IMR-90 (cell line): Measurements from ENCODE around the gene ACOX3. TPM values are rescaled to one million over a fixed set of nuclear protein-coding genes. Genes with fewer than 3 reads are reported as not detected.

Experiments used
- ATAC-seq: fragments of 200-7000 bp; cut with Tn5 transposase; 2 replicates; pipeline ENCODE4 v1.9.1; 2020; ENCODE audit warnings: low read depth, mild to moderate bottlenecking, moderate library complexity
- BruUV-seq: library from RNA; stranded (reverse); fragments of 400-500 nt; replicated peaks from 2 replicates; lab custom pipeline; 2021; lab: Mats Ljungman, UMichigan
- CTCF ChIA-PET: fragments of 300-600 bp; formaldehyde crosslinking; extraction: SDS; loops from one replicate; lab custom pipeline; 2021; ENCODE audit warnings: antibody characterized with exemption; lab: Yijun Ruan, JAX
- POLR2A ChIA-PET: fragments of 300-600 bp; sonication (Branson Sonifier 250); formaldehyde crosslinking; loops from one replicate; lab custom pipeline; 2022; ENCODE audit warnings: antibody characterized with exemption; ENCODE audit not compliant: unreplicated experiment; lab: Charles Lee
- DNase-seq: peaks from one replicate; pipeline ENCODE4 v3.0.0; 2013
- H2AFZ ChIP-seq: replicated peaks from 2 replicates; pipeline ENCODE3; 2013; ENCODE audit warnings: low read length, mild to moderate bottlenecking; ENCODE audit not compliant: poor library complexity
- H2AK5ac ChIP-seq: 2 replicates; pipeline ENCODE4 v1.6.1; 2013; ENCODE audit warnings: low read depth, low read length, inconsistent platforms
- H2AK9ac ChIP-seq: replicated peaks from 2 replicates; pipeline ENCODE3; 2013; ENCODE audit warnings: mild to moderate bottlenecking, low read depth, low read length, moderate library complexity; ENCODE audit not compliant: poor library complexity
- H2BK120ac ChIP-seq: 2 replicates; pipeline ENCODE4 v1.6.1; 2013; ENCODE audit warnings: low read depth, low read length, inconsistent platforms
- H2BK15ac ChIP-seq: 3 replicates; pipeline ENCODE4 v1.6.1; 2013; ENCODE audit warnings: low read depth, low read length, inconsistent platforms
- H2BK20ac ChIP-seq: 2 replicates; pipeline ENCODE4 v1.6.1; 2013; ENCODE audit warnings: low read depth, mild to moderate bottlenecking, inconsistent platforms, low read length, moderate library complexity
- H2BK5ac ChIP-seq: 2 replicates; pipeline ENCODE4 v1.6.1; 2013; ENCODE audit warnings: mild to moderate bottlenecking, low read depth, low read length, inconsistent platforms; ENCODE audit not compliant: poor library complexity, severe bottlenecking
- H3K14ac ChIP-seq: replicated peaks from 2 replicates; pipeline ENCODE4 v1.6.1; 2013; ENCODE audit warnings: low read depth, low read length, inconsistent platforms
- H3K18ac ChIP-seq: 2 replicates; pipeline ENCODE4 v1.6.1; 2013; ENCODE audit warnings: low read depth, low read length, control low read depth
- H3K23ac ChIP-seq: 2 replicates; pipeline ENCODE4 v1.6.1; 2013; ENCODE audit warnings: low read depth, low read length, inconsistent platforms
- H3K27ac ChIP-seq: 2 replicates; pipeline ENCODE4 v1.5.1; 2013; ENCODE audit warnings: mild to moderate bottlenecking, control low read depth, low read length; ENCODE audit not compliant: insufficient read depth
- H3K27me3 ChIP-seq: 2 replicates; pipeline ENCODE4 v1.6.1; 2013; ENCODE audit warnings: low read length; ENCODE audit not compliant: control insufficient read depth, insufficient read depth
- H3K36me3 ChIP-seq: 2 replicates; pipeline ENCODE4 v1.6.1; 2013; ENCODE audit warnings: low read length, mixed read lengths; ENCODE audit not compliant: control insufficient read depth, insufficient read depth
- H3K4ac ChIP-seq: 2 replicates; pipeline ENCODE4 v1.6.1; 2013; ENCODE audit warnings: low read depth, low read length, inconsistent platforms
- H3K4me1 ChIP-seq: 2 replicates; pipeline ENCODE4 v1.6.1; 2013; ENCODE audit warnings: low read length, mixed read lengths; ENCODE audit not compliant: control insufficient read depth, insufficient read depth
- H3K4me2 ChIP-seq: 2 replicates; pipeline ENCODE4 v1.6.1; 2013; ENCODE audit warnings: low read depth, mild to moderate bottlenecking, control low read depth, low read length, moderate library complexity
- H3K4me3 ChIP-seq: 2 replicates; pipeline ENCODE4 v1.5.1; 2013; ENCODE audit warnings: low read depth, mild to moderate bottlenecking, control low read depth, low read length, moderate library complexity; ENCODE audit not compliant: insufficient read depth
- H3K56ac ChIP-seq: 2 replicates; pipeline ENCODE4 v1.6.1; 2013; ENCODE audit warnings: low read length, inconsistent platforms; ENCODE audit not compliant: insufficient read depth; ENCODE audit errors: extremely low read depth
- H3K79me1 ChIP-seq, 2 experiments: 2 replicates each; pipeline ENCODE4 v1.6.1; 2013; ENCODE audit warnings: low read length in 2 of 2, inconsistent platforms in 1 of 2, low read depth in 1 of 2
- H3K9ac ChIP-seq: 2 replicates; pipeline ENCODE4 v1.6.1; 2013; ENCODE audit warnings: low read depth, low read length, control low read depth
- H3K9me1 ChIP-seq: 2 replicates; pipeline ENCODE4 v1.6.1; 2013; ENCODE audit warnings: low read length, inconsistent platforms; ENCODE audit not compliant: insufficient read depth
- H3K9me3 ChIP-seq: 2 replicates; pipeline ENCODE4 v1.6.1; 2013; ENCODE audit warnings: low read length; ENCODE audit not compliant: control insufficient read depth, insufficient read depth
- H4K20me1 ChIP-seq: 2 replicates; pipeline ENCODE4 v1.6.1; 2013; ENCODE audit warnings: low read length, inconsistent platforms; ENCODE audit not compliant: insufficient read depth
- H4K5ac ChIP-seq: 2 replicates; pipeline ENCODE4 v1.6.1; 2013; ENCODE audit warnings: mild to moderate bottlenecking, low read depth, low read length, control low read depth
- H4K8ac ChIP-seq, 2 experiments: 2 replicates each; pipeline ENCODE4 v1.6.1; 2013; ENCODE audit warnings: low read depth in 2 of 2, low read length in 2 of 2, control low read depth in 1 of 2, inconsistent platforms in 1 of 2
- H4K91ac ChIP-seq: 2 replicates; pipeline ENCODE4 v1.6.1; 2013; ENCODE audit warnings: low read depth, low read length, inconsistent platforms; ENCODE audit not compliant: insufficient read depth
- BHLHE40 ChIP-seq: fragments of 150-350 bp; IDR thresholded peaks from 2 replicates; pipeline ENCODE4 v1.6.1; 2016; ENCODE audit warnings: mild to moderate bottlenecking, low read depth, low read length
- CEBPB ChIP-seq: IDR thresholded peaks from 2 replicates; pipeline ENCODE4 v1.6.1; 2012; ENCODE audit warnings: low read depth, low read length, improper control_type of control experiment
- CHD1 ChIP-seq: IDR thresholded peaks from 2 replicates; pipeline ENCODE4 v1.6.1; 2012; ENCODE audit warnings: low read depth, low read length, improper control_type of control experiment
- FOS ChIP-seq: fragments of 150-350 bp; IDR thresholded peaks from 2 replicates; pipeline ENCODE4 v1.6.1; 2016; ENCODE audit warnings: low read depth, low read length
- MAFK ChIP-seq: IDR thresholded peaks from 2 replicates; pipeline ENCODE4 v1.6.1; 2012; ENCODE audit warnings: low read depth, low read length, improper control_type of control experiment
- MAZ ChIP-seq: IDR thresholded peaks from 2 replicates; pipeline ENCODE4 v1.6.1; 2012; ENCODE audit warnings: low read depth, mild to moderate bottlenecking, low read length, improper control_type of control experiment, moderate library complexity, borderline replicate concordance
- NFE2L2 ChIP-seq: fragments of 150-350 bp; IDR thresholded peaks from 2 replicates; pipeline ENCODE4 v1.6.1; 2016; ENCODE audit warnings: low read depth, mild to moderate bottlenecking, low read length
- RAD21 ChIP-seq: IDR thresholded peaks from 2 replicates; pipeline ENCODE4 v1.6.1; 2012; ENCODE audit warnings: low read length, improper control_type of control experiment
- RCOR1 ChIP-seq: IDR thresholded peaks from 2 replicates; pipeline ENCODE4 v1.6.1; 2012; ENCODE audit warnings: mild to moderate bottlenecking, low read length, improper control_type of control experiment; ENCODE audit not compliant: insufficient replicate concordance
- SMC3 ChIP-seq: fragments of 150-350 bp; IDR thresholded peaks from 2 replicates; pipeline ENCODE4 v1.6.1; 2016; ENCODE audit warnings: low read depth, mild to moderate bottlenecking, antibody characterized with exemption, low read length, moderate library complexity
- WGBS, 2 experiments: methylation state at CpG; one replicate each; pipeline versions ENCODE4 v1.1.5 to v1.1.7; 2013; ENCODE audit warnings: missing lambda C conversion rate in 2 of 2; ENCODE audit not compliant: insufficient read length in 1 of 2; ENCODE audit errors: extremely low coverage in 2 of 2; 5-methylcytosine and 5-hydroxymethylcytosine counted together
- dilution Hi-C: fragments of 300-500 bp; cut with HindIII; formaldehyde crosslinking; loops from one replicate; pipeline ENCODE4 v1.14.3; 2018; ENCODE audit warnings: low sequenced_read_pairs; ENCODE audit not compliant: unreplicated experiment
- in situ Hi-C: fragments of 300-500 bp; cut with MboI; formaldehyde crosslinking; loops from 3 replicates; pipeline ENCODE4 v1.14.3; 2019; ENCODE audit warnings: low sequenced_read_pairs, inconsistent platforms, mixed read lengths
- intact Hi-C: fragments of 100-400 bp; cut with micrococcal nuclease; formaldehyde crosslinking; loops from 2 replicates; pipeline ENCODE4 v1.10.0; 2022
- polyA plus RNA-seq, 3 experiments: library from polyadenylated mRNA; depleted of rRNA; stranded (reverse); fragments of >200 nt; gene quantifications; 2 replicates each; pipeline ENCODE4 v1.2.3, GENCODE V29; 2012; ENCODE audit warnings: low replicate concordance in 1 of 3
- total RNA-seq: library from RNA; depleted of rRNA; stranded (reverse); fragments of >200 nt; gene quantifications from 2 replicates; pipeline ENCODE4 v1.2.3, GENCODE V29; 2012
- TF ChIP-seq, protein P1 (sequence below): fragments of 150-350 bp; IDR thresholded peaks from 2 replicates; pipeline ENCODE4 v1.6.1; 2016; ENCODE audit warnings: low read depth, mild to moderate bottlenecking, low read length, moderate library complexity, borderline replicate concordance
- TF ChIP-seq, protein P2 (sequence below): fragments of 150-350 bp; IDR thresholded peaks from 2 replicates; pipeline ENCODE4 v1.6.1; 2017; ENCODE audit warnings: mild to moderate bottlenecking, antibody characterized with exemption, low read length, low read depth

The ACOX3 gene
- total and polyA plus RNA-seq, 2 of the 4 experiments (the other 2 are of a cell fraction): 15.2 to 25.8 TPM

DNA sequence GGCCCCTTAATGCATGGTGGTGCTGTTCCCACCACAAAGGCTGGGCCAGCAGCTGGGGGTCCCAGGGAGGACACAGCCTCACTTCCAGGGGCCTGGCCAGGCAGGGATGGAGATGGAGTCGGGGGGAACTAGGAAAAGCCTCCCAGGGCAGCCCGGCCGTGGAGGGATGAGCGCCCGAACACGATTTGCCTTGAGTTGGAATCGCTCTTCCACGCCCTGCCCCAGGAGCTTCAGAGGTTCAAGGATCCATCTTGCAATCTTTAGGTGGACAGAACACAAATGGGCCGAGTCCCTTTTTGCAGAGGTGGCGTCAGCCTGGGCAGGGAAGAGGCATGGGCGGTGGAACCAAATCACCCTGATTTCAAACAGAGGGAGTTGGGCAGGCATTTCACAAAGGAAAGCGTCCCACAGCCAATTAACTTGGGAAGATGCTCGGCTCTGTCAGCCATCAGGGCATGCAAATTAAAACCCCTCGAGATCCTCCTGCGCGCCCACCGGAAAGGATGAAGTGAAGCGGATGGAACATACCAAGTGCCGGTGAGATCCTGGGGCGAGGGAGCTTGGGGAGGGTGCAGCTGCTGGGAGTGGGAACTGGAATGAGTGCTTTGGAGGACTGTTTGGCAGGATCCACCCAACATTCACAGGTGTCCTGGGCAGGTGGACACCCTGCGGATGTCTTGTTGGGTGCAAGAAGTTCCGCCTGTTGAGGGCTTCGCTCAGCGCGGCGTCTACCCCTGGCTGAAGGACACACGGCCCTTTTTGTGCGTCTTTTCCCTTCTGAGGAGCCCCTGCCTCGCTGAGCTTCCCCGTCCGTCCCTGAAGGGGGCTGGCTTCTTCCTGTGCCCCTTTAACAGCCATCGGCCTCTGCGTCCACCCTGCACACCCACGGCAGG, 95.2 kb downstream of the ACOX3 start:
- ChIA-PET POLR2A (no interaction called here), CTCF (no interaction called here)
- Histone ChIP-seq H4K20me1 (no peaks in the 10 kb centered on the region), H3K27ac (no peak overlapping the region), H4K5ac (no peak overlapping the region), H3K79me1 (no peaks in the 10 kb centered on the region), H2AK9ac (no peak overlapping the region), H4K91ac (no peak overlapping the region), H2AK5ac (no peak overlapping the region), H3K9me1 (no peaks in the 10 kb centered on the region), H2BK15ac (no peak overlapping the region), H3K18ac (no peak overlapping the region), H2BK20ac (no peak overlapping the region), H3K4me2 (no peak overlapping the region), H3K4me1 (peaks cover 4% of the 10 kb centered on the region; the same call in 1 of the 2 replicates), H2AFZ (no peak overlapping the region), H2BK5ac (no peak overlapping the region), H3K4me3 (no peak overlapping the region), H3K9me3 (no peaks in the 10 kb centered on the region), H3K23ac (no peak overlapping the region), H2BK120ac (no peak overlapping the region), H4K8ac (no peak overlapping the region), H3K14ac (no peak overlapping the region), H3K27me3 (peaks cover 16% of the 10 kb centered on the region), H3K56ac (no peak overlapping the region), H3K9ac (no peak overlapping the region), H3K4ac (no peak overlapping the region), H3K36me3 (no peaks in the 10 kb centered on the region)
- no TSS peak for BruUV-seq
- in situ Hi-C loops (no loop called here), intact Hi-C loops (no loop called here), dilution Hi-C loops (no loop called here)
- WGBS, 2 experiments: 91% methylated on average over 26 of the region's 34 CpGs; no CpG with 5 or more reads in 1 of the 2 experiments
- no peak for TF ChIP-seq BHLHE40
- TF ChIP-seq, protein P1, sequence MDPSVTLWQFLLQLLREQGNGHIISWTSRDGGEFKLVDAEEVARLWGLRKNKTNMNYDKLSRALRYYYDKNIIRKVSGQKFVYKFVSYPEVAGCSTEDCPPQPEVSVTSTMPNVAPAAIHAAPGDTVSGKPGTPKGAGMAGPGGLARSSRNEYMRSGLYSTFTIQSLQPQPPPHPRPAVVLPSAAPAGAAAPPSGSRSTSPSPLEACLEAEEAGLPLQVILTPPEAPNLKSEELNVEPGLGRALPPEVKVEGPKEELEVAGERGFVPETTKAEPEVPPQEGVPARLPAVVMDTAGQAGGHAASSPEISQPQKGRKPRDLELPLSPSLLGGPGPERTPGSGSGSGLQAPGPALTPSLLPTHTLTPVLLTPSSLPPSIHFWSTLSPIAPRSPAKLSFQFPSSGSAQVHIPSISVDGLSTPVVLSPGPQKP: no peak
- no peak for TF ChIP-seq SMC3
- no peak for TF ChIP-seq MAFK
- no peak for TF ChIP-seq MAZ
- TF ChIP-seq CEBPB: no peak
- TF ChIP-seq CHD1: no peak
- TF ChIP-seq FOS: no peak
- TF ChIP-seq RCOR1: no peak
- no peak for TF ChIP-seq NFE2L2
- TF ChIP-seq RAD21: no peak
- TF ChIP-seq, protein P2, sequence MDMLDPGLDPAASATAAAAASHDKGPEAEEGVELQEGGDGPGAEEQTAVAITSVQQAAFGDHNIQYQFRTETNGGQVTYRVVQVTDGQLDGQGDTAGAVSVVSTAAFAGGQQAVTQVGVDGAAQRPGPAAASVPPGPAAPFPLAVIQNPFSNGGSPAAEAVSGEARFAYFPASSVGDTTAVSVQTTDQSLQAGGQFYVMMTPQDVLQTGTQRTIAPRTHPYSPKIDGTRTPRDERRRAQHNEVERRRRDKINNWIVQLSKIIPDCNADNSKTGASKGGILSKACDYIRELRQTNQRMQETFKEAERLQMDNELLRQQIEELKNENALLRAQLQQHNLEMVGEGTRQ: no peak
- ATAC-seq (no peak), DNase-seq (no peak)
